Heart left ventricle (tissue), 13 donors: Measurements from ENCODE around the gene NUTM2B.
"Not testable (repeated sequence)": the region's sequence is repeated elsewhere in the genome, so short reads cannot be mapped to it uniquely, and the experiment has no call there.

Source experiments
- CTCF ChIP-seq, 12 donors: fragments of 200-600 bp; sonication (generic) in 4 of 12; IDR thresholded peaks; one replicate each; pipeline versions ENCODE4 v1.5.0 to v1.8.0; 2018 to 2022; ENCODE audit warnings: antibody characterized with exemption in 12 of 12, mild to moderate bottlenecking in 5 of 12
- POLR2A ChIP-seq, 2 donors: fragments of 450-650 bp; IDR thresholded peaks; one replicate each; pipeline ENCODE4 v1.6.1; 2017; ENCODE audit warnings: antibody characterized with exemption in 2 of 2, mild to moderate bottlenecking in 2 of 2, moderate library complexity in 2 of 2
- donor health status: ischemic (EF 13 %, LVEDD 7.1; RV severe dilation, severe dysfunction).
- donor health status: DM: no; HTN: yes; CAD: no.
- donor health status: DM: no; HTN: no; CAD: no.
- donor health status: ischemic (EF 25% LVEDD 6.9; RV normal size, moderate dysfunction).
- donor health status: ischemic (EF 25% LVEDD 5.7; RV mildly dilated, moderate dysfunction).
- donor health status: ischemic (EF 35%, LVEDD 5.7; RV mildly dilated, moderate dysfunction).
- donor health status: nonischemic (EF 11% LVEDD 7.7; RV severe dilation, severe dysfunction).
- donor health status: DM: yes; HTN: yes; CAD: no.
- donor health status: PGD.
- donor health status: ischemic (EF 29% LVEDD 5.4; RV normal size, mild dysfunction).
- donor health status: nonischemic (EF 23%, LVEDD 6.1; RV moderate dilation, normal function).

DNA sequence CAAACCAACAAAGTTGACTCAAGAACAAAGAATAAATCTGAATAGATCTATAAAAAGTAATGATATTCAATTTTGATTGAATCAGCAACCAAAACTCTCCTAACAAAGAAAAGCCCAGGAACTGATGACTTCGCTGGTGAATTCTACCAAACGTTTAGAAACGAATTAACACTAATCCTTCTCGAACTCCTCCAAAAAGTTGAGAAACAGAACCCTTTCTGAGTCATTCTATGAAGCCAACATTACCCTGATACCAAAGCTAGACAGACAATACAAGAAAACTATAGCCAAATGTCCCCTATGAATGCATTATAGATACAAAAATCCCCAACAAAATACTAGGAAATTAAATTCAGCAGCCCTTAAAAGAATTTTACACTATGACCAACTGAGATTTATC is 17.0 kb downstream of the NUTM2B start:
- not testable (repeated sequence) for TF ChIP-seq POLR2A, CTCF (IDR thresholded peaks at IDR 0.05)
